ENCODE results near the gene ALOX5AP.

The ALOX5AP gene

DNA sequence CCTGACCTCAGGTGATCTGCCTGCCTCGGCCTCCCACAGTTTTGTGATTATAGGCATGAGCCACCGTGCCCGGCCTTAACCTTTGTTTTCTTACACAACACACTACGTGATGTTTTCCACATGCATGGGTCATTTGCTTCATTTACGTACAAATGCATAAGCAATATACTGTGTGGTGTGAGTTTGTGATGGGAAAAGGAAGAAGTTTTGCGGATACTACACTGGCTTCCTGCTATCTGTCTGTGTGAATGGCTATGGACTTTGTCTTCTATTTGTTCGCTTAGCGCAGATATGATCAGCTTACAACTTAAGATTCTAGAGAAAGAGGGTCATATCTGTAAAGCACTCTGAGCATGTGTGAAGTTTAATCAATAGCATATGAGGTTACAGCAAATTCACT is 5.5 kb upstream of the ALOX5AP start:
- Histone ChIP-seq H2AFZ (ENCODE audit: low read depth, low read length) (no peak overlapping the region), H3K9ac (ENCODE audit: low read length) (no peak overlapping the region), H3K4me3 (ENCODE audit: low read length) (no peak overlapping the region), H3K79me2 (ENCODE audit: low read length) (no peaks in the 10 kb centered on the region), H3K4me2 (ENCODE audit: low read length) (no peak overlapping the region), H4K20me1 (ENCODE audit: insufficient read depth, low read length) (no peaks in the 10 kb centered on the region), H3K9me3 (ENCODE audit: insufficient read depth, low read length) (no peaks in the 10 kb centered on the region), H3K4me1 (ENCODE audit: low read length) (peaks cover 16% of the 10 kb centered on the region), H3K27ac (ENCODE audit: low read length) (no peak overlapping the region), H3K36me3 (replicated peaks; ENCODE audit: low read depth, low read length) (no peaks in the 10 kb centered on the region), H3K27me3 (ENCODE audit: low read depth, low read length) (peaks cover 37% of the 10 kb centered on the region; the same call in 1 of the 2 replicates)
- no peak for TF ChIP-seq EZH2phosphoT487 (IDR thresholded peaks at IDR 0.05; ENCODE audit: low read depth)
- no peak for TF ChIP-seq CTCF (IDR thresholded peaks at IDR 0.05; ENCODE audit: low read depth, low read length)

- Histone ChIP-seq H3K36me3 (replicated peaks; ENCODE audit: low read depth, low read length) (no peaks in the 10 kb centered on the region), H3K79me2 (ENCODE audit: low read length) (no peaks in the 10 kb centered on the region), H3K27me3 (ENCODE audit: low read depth, low read length) (peaks cover 37% of the 10 kb centered on the region; the same call in 1 of the 2 replicates), H2AFZ (ENCODE audit: low read depth, low read length) (no peak overlapping the region), H3K4me2 (ENCODE audit: low read length) (no peak overlapping the region), H3K4me3 (ENCODE audit: low read length) (no peak overlapping the region), H3K9me3 (ENCODE audit: insufficient read depth, low read length) (no peaks in the 10 kb centered on the region), H3K4me1 (ENCODE audit: low read length) (peaks cover 20% of the 10 kb centered on the region), H3K9ac (ENCODE audit: low read length) (no peak overlapping the region), H4K20me1 (ENCODE audit: insufficient read depth, low read length) (no peaks in the 10 kb centered on the region), H3K27ac (ENCODE audit: low read length) (no peak overlapping the region)
- TF ChIP-seq CTCF (IDR thresholded peaks at IDR 0.05; ENCODE audit: low read depth, low read length) (no peak), EZH2phosphoT487 (IDR thresholded peaks at IDR 0.05; ENCODE audit: low read depth) (no peak)
Observed at GRCh38 chr13:30730526-30730925, 4.8 kb upstream of the ALOX5AP start.

- Histone ChIP-seq H3K4me2 (ENCODE audit: low read length) (no peak overlapping the region), H3K27ac (ENCODE audit: low read length) (no peak overlapping the region), H3K4me3 (ENCODE audit: low read length) (no peak overlapping the region), H3K4me1 (ENCODE audit: low read length) (peaks cover 28% of the 10 kb centered on the region), H4K20me1 (ENCODE audit: insufficient read depth, low read length) (no peaks in the 10 kb centered on the region), H2AFZ (ENCODE audit: low read depth, low read length) (no peak overlapping the region), H3K36me3 (replicated peaks; ENCODE audit: low read depth, low read length) (no peaks in the 10 kb centered on the region), H3K27me3 (ENCODE audit: low read depth, low read length) (peaks cover 37% of the 10 kb centered on the region; the same call in 1 of the 2 replicates), H3K9ac (ENCODE audit: low read length) (no peak overlapping the region), H3K79me2 (ENCODE audit: low read length) (no peaks in the 10 kb centered on the region), H3K9me3 (ENCODE audit: insufficient read depth, low read length) (no peaks in the 10 kb centered on the region)
- TF ChIP-seq EZH2phosphoT487 (IDR thresholded peaks at IDR 0.05; ENCODE audit: low read depth) (no peak), CTCF (IDR thresholded peaks at IDR 0.05; ENCODE audit: low read depth, low read length) (no peak)
Observed at GRCh38 chr13:30731361-30732045, 3.8 kb upstream of the ALOX5AP start.

DNA sequence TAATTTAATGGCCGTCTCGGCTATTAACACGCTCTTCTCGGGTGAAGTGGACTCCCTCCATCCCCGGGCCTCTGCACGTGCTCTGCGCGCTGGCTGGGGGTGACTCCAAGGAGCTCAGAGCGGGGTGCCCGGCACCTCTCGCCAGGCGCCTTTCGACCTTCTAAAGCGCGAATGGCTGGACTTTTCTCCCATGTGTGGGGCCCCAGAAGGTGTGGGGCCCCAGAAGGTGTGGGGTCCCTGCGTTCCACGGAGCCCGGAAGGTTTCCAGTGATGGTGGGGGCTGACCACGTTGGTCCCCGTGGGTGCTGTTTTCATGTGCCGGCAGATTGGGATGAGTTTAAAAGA is 3.3 kb upstream of the ALOX5AP start:
- peaks cover 37% of the 10 kb centered on the region; the same call in 1 of the 2 replicates for H3K27me3 ChIP-seq (ENCODE audit: low read depth, low read length)
- H3K27ac ChIP-seq (ENCODE audit: low read length), result no peak overlapping the region
- H3K4me2 ChIP-seq (ENCODE audit: low read length), result no peak overlapping the region
- H3K79me2 ChIP-seq (ENCODE audit: low read length), result no peaks in the 10 kb centered on the region; the same call in 1 of the 2 replicates
- no peak overlapping the region for H3K4me3 ChIP-seq (ENCODE audit: low read length)
- no peaks in the 10 kb centered on the region for H3K36me3 ChIP-seq (replicated peaks; ENCODE audit: low read depth, low read length)
- TF ChIP-seq CTCF (IDR thresholded peaks at IDR 0.05; ENCODE audit: low read depth, low read length) (no peak), EZH2phosphoT487 (IDR thresholded peaks at IDR 0.05; ENCODE audit: low read depth) (no peak)
- peaks cover 33% of the 10 kb centered on the region for H3K4me1 ChIP-seq (ENCODE audit: low read length)
- no peak overlapping the region for H2AFZ ChIP-seq (ENCODE audit: low read depth, low read length)
- no peak overlapping the region for H3K9ac ChIP-seq (ENCODE audit: low read length)
- H4K20me1 ChIP-seq (ENCODE audit: insufficient read depth, low read length), result no peaks in the 10 kb centered on the region
- H3K9me3 ChIP-seq (ENCODE audit: insufficient read depth, low read length), result no peaks in the 10 kb centered on the region
